Body of pancreas (tissue), 4 donors: Measurements from ENCODE around the gene TRERF1.

Experiments used
- POLR2A ChIP-seq, 3 donors: fragments of 450-650 bp; IDR thresholded peaks; one replicate each; pipeline ENCODE4 v1.6.1; 2016; ENCODE audit warnings: antibody characterized with exemption in 3 of 3, mild to moderate bottlenecking in 2 of 3
- TF ChIP-seq, protein P1 (sequence below), 7 experiments: fragments of 450-650 bp in 4 of 7; fragments of 200-600 bp in 3 of 7; sonication (generic) in 3 of 7; IDR thresholded peaks; one replicate each; pipeline ENCODE4 v1.5.1; 2016 to 2019; ENCODE audit warnings: antibody characterized with exemption in 7 of 7

DNA sequence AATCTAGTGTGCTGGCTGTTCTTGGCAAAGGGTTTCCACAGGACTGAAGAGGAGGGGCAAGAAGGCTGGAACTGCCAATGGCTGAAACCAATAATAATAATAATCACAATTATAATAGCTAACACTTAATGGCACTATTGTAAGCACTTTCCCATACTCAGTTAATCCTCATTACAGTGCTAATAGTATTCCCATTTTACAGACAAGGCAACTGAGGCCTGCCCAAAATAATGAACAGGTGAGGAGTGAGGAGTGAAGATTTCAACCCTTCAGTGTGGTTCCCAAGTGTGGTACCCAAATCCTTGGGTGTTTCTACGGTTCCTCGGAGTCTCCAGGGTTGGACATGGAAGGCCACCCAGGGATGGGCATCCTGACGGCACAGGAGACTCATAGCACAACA is 69.9 kb downstream of the TRERF1 start:
- TF ChIP-seq POLR2A (IDR thresholded peaks at IDR 0.05): no peak
- TF ChIP-seq, protein P1, sequence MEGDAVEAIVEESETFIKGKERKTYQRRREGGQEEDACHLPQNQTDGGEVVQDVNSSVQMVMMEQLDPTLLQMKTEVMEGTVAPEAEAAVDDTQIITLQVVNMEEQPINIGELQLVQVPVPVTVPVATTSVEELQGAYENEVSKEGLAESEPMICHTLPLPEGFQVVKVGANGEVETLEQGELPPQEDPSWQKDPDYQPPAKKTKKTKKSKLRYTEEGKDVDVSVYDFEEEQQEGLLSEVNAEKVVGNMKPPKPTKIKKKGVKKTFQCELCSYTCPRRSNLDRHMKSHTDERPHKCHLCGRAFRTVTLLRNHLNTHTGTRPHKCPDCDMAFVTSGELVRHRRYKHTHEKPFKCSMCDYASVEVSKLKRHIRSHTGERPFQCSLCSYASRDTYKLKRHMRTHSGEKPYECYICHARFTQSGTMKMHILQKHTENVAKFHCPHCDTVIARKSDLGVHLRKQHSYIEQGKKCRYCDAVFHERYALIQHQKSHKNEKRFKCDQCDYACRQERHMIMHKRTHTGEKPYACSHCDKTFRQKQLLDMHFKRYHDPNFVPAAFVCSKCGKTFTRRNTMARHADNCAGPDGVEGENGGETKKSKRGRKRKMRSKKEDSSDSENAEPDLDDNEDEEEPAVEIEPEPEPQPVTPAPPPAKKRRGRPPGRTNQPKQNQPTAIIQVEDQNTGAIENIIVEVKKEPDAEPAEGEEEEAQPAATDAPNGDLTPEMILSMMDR (IDR thresholded peaks at IDR 0.05): no peak
